BE2C (cell line): ENCODE results near the gene ARHGAP25.

Experiments
- DNase-seq: peaks from one replicate; pipeline ENCODE4 v3.0.0-alpha.2; 2020
- H3K27me3 ChIP-seq: fragments of 250-450 bp; sonication (Bioruptor Pico); 2 replicates; pipeline ENCODE4 v1.5.1; 2020; ENCODE audit warnings: mild to moderate bottlenecking
- H3K36me3 ChIP-seq: fragments of 250-450 bp; sonication (Bioruptor Pico); 2 replicates; pipeline ENCODE4 v1.5.1; 2020; ENCODE audit warnings: mild to moderate bottlenecking
- H3K4me1 ChIP-seq: fragments of 250-450 bp; sonication (Bioruptor Pico); 2 replicates; pipeline ENCODE4 v1.5.1; 2020
- H3K4me3 ChIP-seq: 2 replicates; pipeline ENCODE4 v1.5.1; 2011; ENCODE audit warnings: low read depth, low read length
- H3K9me3 ChIP-seq: fragments of 250-450 bp; sonication (Bioruptor Pico); 2 replicates; pipeline ENCODE4 v1.5.1; 2020
- TF ChIP-seq, protein P1 (sequence below): IDR thresholded peaks from 2 replicates; pipeline ENCODE4 v1.5.1; 2012; ENCODE audit warnings: mild to moderate bottlenecking, low read depth, low read length

Gene ARHGAP25

DNA sequence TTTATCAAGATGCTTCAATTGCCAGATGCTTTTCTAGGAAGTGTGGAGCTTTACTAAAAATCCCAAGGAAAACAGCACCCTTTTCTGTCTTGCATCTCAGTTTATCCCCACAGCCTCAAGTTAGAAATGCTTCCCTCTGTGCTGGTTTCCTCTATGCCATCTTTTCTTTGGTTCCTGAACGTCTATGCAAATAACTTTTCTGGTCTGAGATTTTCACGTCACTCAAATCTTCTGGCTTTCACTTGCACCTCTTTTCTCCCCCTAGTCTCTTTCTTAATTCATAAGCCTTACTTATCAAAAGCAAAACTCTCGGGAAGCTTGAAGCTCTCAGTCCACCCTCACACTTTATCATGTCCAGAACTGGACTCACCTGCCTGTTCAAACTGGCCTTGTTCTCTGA, 33.9 kb downstream of the ARHGAP25 start:
- no peaks in the 10 kb centered on the region for H3K4me1 ChIP-seq

DNA sequence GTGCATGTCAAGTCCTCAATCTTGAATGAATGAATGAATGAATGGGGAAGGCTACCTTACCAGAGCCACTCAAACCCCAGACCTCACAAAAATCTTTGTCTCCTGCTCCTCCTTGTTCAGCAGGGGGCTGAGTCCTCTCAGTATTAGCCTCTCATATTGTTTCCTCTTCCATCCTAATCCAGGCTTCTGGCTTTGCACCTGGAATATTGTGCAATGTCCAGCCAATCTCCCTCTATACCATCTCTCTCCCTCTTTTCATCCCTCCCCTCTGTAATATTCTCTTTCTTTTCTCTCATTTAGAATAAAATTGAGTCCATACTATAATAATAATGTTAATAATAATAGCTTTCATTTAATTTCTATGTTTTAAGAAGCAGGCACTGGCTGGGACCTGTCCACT, 34.3 kb downstream of the ARHGAP25 start:
- Histone ChIP-seq H3K4me3 (no peak overlapping the region), H3K4me1 (no peaks in the 10 kb centered on the region), H3K36me3 (no peaks in the 10 kb centered on the region), H3K9me3 (no peaks in the 10 kb centered on the region), H3K27me3 (no peaks in the 10 kb centered on the region)
- TF ChIP-seq, protein P1, sequence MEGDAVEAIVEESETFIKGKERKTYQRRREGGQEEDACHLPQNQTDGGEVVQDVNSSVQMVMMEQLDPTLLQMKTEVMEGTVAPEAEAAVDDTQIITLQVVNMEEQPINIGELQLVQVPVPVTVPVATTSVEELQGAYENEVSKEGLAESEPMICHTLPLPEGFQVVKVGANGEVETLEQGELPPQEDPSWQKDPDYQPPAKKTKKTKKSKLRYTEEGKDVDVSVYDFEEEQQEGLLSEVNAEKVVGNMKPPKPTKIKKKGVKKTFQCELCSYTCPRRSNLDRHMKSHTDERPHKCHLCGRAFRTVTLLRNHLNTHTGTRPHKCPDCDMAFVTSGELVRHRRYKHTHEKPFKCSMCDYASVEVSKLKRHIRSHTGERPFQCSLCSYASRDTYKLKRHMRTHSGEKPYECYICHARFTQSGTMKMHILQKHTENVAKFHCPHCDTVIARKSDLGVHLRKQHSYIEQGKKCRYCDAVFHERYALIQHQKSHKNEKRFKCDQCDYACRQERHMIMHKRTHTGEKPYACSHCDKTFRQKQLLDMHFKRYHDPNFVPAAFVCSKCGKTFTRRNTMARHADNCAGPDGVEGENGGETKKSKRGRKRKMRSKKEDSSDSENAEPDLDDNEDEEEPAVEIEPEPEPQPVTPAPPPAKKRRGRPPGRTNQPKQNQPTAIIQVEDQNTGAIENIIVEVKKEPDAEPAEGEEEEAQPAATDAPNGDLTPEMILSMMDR, result no peak
- no peak for DNase-seq

More for the DNA sequence above, 33.9 kb downstream of the ARHGAP25 start:
- TF ChIP-seq, protein P1, result no peak
- Histone ChIP-seq H3K36me3 (no peaks in the 10 kb centered on the region), H3K4me3 (no peak overlapping the region), H3K27me3 (no peaks in the 10 kb centered on the region), H3K9me3 (no peaks in the 10 kb centered on the region)
- no peak for DNase-seq

DNA sequence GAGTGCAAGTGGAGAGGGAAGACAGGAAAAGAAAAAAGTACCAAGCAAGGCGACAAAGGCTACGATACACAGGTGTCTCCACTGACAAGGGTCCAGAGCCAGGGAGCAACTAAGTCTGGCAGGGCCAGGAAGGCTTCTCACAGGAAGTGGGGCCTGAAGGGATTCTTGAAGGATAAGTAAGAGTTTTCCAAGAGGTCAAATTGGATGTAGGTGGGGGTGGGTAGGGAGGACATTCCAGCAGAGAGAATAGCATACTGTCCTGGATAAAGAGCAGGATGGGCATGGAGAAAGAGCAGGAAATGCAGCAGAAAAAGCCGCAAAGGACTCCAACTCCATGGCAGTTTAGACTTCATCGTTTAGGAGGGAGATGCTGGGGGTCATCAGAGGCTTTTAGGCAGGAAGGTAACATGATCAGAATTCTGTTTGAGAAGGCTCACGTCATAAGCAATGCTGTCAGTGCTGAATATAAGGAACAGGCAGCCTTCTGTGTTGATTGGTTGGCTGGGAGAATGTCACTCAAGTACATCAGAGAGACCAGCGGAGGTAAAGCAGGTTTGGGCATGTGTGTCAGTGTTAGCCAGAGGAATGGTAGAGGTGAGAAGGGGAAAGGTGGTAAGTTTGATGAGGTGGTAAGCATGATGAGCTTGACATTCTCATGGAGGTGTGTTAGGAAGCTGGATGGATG, 35.1 kb downstream of the ARHGAP25 start:
- H3K36me3 ChIP-seq, result no peaks in the 10 kb centered on the region
- H3K27me3 ChIP-seq, result no peaks in the 10 kb centered on the region
- H3K4me3 ChIP-seq, result no peak overlapping the region
- no peak for DNase-seq
- H3K9me3 ChIP-seq, result no peaks in the 10 kb centered on the region
- no peaks in the 10 kb centered on the region for H3K4me1 ChIP-seq
- TF ChIP-seq, protein P1, result no peak

DNA sequence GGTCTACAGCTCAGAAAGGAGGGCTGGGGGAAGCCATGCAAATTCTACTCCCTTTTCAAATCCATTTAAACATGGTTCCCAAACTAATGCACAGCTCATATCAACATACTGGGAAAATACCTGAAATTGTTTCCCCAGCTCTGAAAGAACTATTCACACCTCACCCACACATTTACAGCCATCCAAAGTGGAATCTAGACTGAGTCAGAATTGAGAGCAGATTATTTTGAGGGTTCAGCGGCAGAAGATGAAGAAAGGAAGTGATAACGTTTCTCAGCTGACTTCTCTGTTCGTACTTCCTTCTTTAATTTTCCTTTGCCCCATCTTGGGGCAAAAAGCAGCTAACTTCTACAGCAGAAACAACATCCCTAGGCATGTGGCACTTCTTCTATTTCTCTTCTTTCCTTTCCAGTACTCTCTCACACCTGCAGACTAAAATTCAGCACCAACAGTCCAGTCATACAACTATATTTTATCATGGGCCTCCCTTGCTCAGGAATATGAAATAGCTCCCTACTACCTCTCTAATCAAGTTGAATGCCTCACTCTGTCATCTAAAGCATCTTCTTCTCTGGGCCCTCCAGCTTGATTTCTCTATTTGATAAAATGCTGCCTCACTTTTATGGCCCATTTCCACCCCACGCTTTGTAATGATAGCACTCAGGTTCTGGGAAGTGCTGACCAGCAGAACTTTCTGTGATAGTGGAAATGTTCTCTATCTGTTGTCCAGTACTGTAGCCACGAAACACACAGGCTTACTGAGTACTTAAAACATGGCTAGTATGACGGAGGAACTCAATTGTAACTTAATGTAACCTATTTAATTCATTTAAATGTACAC, 35.9 kb downstream of the ARHGAP25 start:
- Histone ChIP-seq H3K9me3 (no peaks in the 10 kb centered on the region), H3K4me3 (no peak overlapping the region), H3K4me1 (no peaks in the 10 kb centered on the region), H3K36me3 (no peaks in the 10 kb centered on the region), H3K27me3 (no peaks in the 10 kb centered on the region)
- DNase-seq, result no peak
- TF ChIP-seq, protein P1, result no peak

GRCh38 chr2:68771211-68771751, 36.7 kb downstream of the ARHGAP25 start:
- Histone ChIP-seq H3K9me3 (no peaks in the 10 kb centered on the region), H3K4me1 (no peaks in the 10 kb centered on the region), H3K27me3 (no peaks in the 10 kb centered on the region), H3K36me3 (no peaks in the 10 kb centered on the region), H3K4me3 (no peak overlapping the region)
- no peak for DNase-seq
- TF ChIP-seq, protein P1, result no peak
